Bronchial epithelial cell (primary cell): ENCODE measurements around the gene EIF2D. TPM values are rescaled to one million over a fixed set of nuclear protein-coding genes. Genes with fewer than 3 reads are reported as not detected.
"Not testable (repeated sequence)": the region's sequence is repeated elsewhere in the genome, so short reads cannot be mapped to it uniquely, and the experiment has no call there.

Source experiments
- DNase-seq: peaks from one replicate; pipeline ENCODE4 v3.0.0-alpha.2; 2010; ENCODE audit warnings: low read depth
- FAIRE-seq: peaks from 2 replicates; lab custom pipeline; 2011; peaks lifted over from hg19 to GRCh38; lab: Jason Lieb, UNC
- H3K27me3 ChIP-seq: 2 replicates; pipeline ENCODE4 v1.5.1; 2011; ENCODE audit warnings: low read length; ENCODE audit not compliant: control insufficient read depth, insufficient read depth
- H3K36me3 ChIP-seq: 2 replicates; pipeline ENCODE4 v1.5.1; 2011; ENCODE audit warnings: low read length; ENCODE audit not compliant: control insufficient read depth, insufficient read depth
- H3K4me3 ChIP-seq: 2 replicates; pipeline ENCODE4 v1.5.1; 2011; ENCODE audit warnings: mild to moderate bottlenecking, low read depth, low read length, control low read depth
- total RNA-seq: library from RNA; depleted of rRNA; stranded (reverse); fragments of >200 nt; gene quantifications from 2 replicates; pipeline ENCODE4 v1.2.1, GENCODE V29; 2014
- TF ChIP-seq, protein P1 (sequence below): IDR thresholded peaks from 2 replicates; pipeline ENCODE4 v1.5.1; 2011; ENCODE audit warnings: mild to moderate bottlenecking, moderate library complexity, low read length, control low read depth, inconsistent platforms; ENCODE audit not compliant: insufficient read depth, severe bottlenecking

The EIF2D gene
- total RNA-seq, 1 donor from 2014 or later, result 56.1 TPM

DNA sequence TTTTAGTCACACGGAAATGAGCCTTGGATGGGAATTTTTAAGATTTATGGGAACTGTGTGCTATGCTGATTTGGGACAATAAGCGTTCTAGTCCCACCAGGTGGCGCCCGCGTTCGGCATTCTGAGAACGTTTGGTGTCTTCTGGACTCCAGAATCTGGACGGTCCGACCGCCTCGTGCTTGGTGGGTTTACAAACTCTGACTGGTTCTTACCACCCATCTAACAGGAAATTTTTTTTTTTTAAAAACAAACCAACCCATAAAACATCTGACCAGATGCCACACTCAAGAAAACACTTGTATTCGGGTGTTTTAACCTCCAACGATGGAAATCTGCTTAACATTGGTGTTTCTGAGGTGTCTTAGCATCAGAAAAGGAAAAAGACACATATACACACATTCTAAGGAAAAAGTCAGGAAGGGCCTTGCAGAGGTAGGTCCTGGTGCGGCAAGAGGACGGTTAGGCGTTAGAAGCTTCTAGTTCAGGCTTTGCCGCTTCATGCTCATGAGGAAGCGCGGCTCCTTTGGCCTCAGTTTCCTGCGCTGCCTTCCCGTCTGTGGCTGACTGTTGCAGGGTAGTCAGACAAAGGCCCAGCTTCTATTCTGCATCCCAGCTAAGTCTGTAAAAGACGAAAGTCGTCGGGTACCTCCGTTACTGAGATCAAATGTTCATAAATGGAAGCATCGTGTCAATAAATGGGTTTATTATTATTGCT is 22.3 kb upstream of the EIF2D start:
- DNase-seq, result peak; percentile 81
- TF ChIP-seq, protein P1, sequence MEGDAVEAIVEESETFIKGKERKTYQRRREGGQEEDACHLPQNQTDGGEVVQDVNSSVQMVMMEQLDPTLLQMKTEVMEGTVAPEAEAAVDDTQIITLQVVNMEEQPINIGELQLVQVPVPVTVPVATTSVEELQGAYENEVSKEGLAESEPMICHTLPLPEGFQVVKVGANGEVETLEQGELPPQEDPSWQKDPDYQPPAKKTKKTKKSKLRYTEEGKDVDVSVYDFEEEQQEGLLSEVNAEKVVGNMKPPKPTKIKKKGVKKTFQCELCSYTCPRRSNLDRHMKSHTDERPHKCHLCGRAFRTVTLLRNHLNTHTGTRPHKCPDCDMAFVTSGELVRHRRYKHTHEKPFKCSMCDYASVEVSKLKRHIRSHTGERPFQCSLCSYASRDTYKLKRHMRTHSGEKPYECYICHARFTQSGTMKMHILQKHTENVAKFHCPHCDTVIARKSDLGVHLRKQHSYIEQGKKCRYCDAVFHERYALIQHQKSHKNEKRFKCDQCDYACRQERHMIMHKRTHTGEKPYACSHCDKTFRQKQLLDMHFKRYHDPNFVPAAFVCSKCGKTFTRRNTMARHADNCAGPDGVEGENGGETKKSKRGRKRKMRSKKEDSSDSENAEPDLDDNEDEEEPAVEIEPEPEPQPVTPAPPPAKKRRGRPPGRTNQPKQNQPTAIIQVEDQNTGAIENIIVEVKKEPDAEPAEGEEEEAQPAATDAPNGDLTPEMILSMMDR, result peak; percentile 78
- FAIRE-seq, result no peak
- no peaks in the 10 kb centered on the region for H3K36me3 ChIP-seq
- peak overlapping the region; percentile 96 for H3K4me3 ChIP-seq
- H3K27me3 ChIP-seq, result no peaks in the 10 kb centered on the region

- no peak for FAIRE-seq
- Histone ChIP-seq H3K4me3 (no peak overlapping the region), H3K27me3 (no peaks in the 10 kb centered on the region), H3K36me3 (no peaks in the 10 kb centered on the region)
- peak; percentile 100 for DNase-seq
- TF ChIP-seq, protein P1, result no peak
Observed at GRCh38 chr1:206633708-206634121, 21.4 kb upstream of the EIF2D start.

- FAIRE-seq, result no peak
- TF ChIP-seq, protein P1, result peak; percentile 53
- no peaks in the 10 kb centered on the region for H3K27me3 ChIP-seq
- no peak overlapping the region for H3K4me3 ChIP-seq
- H3K36me3 ChIP-seq, result no peaks in the 10 kb centered on the region
- peak; percentile 72 for DNase-seq
Observed at GRCh38 chr1:206631085-206631509, 18.8 kb upstream of the EIF2D start.

- H3K4me3 ChIP-seq, result no peak overlapping the region
- no peak for FAIRE-seq
- TF ChIP-seq, protein P1, result no peak
Observed at GRCh38 chr1:206628916-206629315, 16.7 kb upstream of the EIF2D start.

DNA sequence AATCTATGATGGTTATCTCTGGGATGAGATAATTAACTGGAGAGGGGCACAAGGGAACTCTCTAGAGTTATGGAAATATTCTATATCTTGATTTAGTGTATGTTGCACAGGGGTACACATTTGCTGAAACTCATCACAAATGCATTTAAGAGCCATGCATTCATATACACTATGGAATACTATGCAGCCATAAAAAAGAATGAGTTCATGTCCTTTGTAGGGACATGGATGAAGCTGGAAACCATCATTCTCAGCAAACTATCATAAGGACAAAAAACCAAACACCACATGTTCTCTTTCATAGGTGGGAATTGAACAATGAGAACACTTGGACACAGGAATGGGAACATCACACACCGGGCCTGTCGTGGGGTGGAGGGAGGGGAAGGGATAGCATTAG is 14.1 kb upstream of the EIF2D start:
- not testable (repeated sequence) for FAIRE-seq, H3K27me3 ChIP-seq, H3K36me3 ChIP-seq, DNase-seq, H3K4me3 ChIP-seq

More at GRCh38 chr1:206628916-206629315, 16.7 kb upstream of the EIF2D start:
- no peak for DNase-seq
- Histone ChIP-seq H3K36me3 (no peaks in the 10 kb centered on the region), H3K27me3 (no peaks in the 10 kb centered on the region)

DNA sequence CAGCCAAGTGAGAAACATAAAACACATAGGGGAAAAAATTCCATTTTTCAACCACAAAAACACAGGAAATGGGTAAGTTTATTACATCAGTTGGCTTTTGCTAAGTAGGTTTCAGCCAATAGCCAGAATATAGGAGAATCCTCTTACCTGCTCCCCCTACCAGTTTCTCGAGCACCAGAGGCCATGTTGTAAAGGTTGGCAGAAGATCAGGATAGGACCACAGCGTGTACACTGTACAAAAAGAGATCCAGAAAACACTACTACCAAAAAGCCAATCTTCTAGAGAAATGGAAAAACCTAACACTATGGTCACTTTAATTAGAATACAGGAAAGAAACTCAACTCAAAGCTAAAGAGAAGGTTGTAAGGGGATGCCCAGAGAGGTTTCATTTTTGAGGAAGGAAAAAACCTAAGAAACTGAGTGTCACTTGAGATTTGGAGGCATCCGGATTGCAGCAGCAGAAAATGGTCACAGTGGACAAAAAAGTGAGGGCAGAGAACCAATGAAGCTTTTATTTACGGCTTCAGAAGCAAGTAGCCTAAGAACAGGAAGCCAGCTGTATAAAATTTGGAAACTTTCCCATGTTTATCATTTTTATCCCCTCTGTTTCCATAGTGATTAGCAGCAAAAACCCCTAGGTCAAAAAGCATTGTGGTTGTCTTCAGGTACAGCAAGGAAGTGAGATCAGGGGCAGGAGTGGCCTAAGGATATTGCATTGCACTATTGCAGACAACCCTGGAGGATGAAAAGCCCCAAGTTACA is 2.9 kb downstream of the EIF2D start:
- H3K4me3 ChIP-seq, result no peak overlapping the region
- TF ChIP-seq, protein P1, result no peak
- H3K36me3 ChIP-seq, result peaks cover 8% of the 10 kb centered on the region

More for the DNA sequence above, 2.9 kb downstream of the EIF2D start:
- DNase-seq, result no peak
- no peaks in the 10 kb centered on the region for H3K27me3 ChIP-seq
- FAIRE-seq, result no peak
